K562 (cell line): ENCODE data around the gene NEK4.

Experiments
- ESRRA ChIP-seq: fragments of 450-650 bp; IDR thresholded peaks from 2 replicates; pipeline ENCODE4 v1.6.1; 2014; ENCODE audit warnings: low read depth, mild to moderate bottlenecking, moderate library complexity, borderline replicate concordance
- MEF2D ChIP-seq: conservative IDR thresholded peaks from 2 replicates; pipeline ENCODE4 v1.6.1; 2016; ENCODE audit warnings: low read depth, missing genetic modification characterization, missing compliant biosample characterization
- SMC3 ChIP-seq: conservative IDR thresholded peaks from 2 replicates; pipeline ENCODE4 v1.6.1; 2011; ENCODE audit warnings: low read depth, low read length, improper control_type of control experiment; ENCODE audit not compliant: insufficient read depth
- ZC3H4 ChIP-seq: sonication (generic); formaldehyde crosslinking; IDR thresholded peaks from 2 replicates; pipeline ENCODE4 v1.9.0; 2021; ENCODE audit warnings: missing genetic modification reagents, borderline replicate concordance
- TF ChIP-seq, protein P1 (sequence below): sonication (generic); formaldehyde crosslinking; IDR thresholded peaks from 2 replicates; pipeline ENCODE4 v1.8.1; 2022; ENCODE audit warnings: missing genetic modification reagents

DNA sequence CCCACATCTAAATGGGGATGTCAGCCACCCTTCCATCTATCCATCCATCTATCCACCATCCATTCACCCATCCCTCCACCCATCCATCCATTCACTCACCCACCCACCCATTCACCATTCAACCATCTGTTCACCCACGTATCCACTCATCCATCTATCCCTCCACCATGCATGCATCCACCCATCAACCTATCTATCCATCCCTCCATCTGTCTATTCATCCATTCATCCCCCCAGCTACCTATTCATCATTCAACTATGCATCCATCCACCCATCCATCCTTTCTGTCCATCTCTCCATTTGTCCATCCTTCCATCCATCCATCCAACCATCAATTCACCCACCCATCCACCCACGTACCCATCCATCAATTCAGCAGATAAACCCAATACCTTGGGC lies 38.4 kb upstream of the NEK4 start:
- TF ChIP-seq, protein P1, sequence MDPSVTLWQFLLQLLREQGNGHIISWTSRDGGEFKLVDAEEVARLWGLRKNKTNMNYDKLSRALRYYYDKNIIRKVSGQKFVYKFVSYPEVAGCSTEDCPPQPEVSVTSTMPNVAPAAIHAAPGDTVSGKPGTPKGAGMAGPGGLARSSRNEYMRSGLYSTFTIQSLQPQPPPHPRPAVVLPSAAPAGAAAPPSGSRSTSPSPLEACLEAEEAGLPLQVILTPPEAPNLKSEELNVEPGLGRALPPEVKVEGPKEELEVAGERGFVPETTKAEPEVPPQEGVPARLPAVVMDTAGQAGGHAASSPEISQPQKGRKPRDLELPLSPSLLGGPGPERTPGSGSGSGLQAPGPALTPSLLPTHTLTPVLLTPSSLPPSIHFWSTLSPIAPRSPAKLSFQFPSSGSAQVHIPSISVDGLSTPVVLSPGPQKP (CRISPR knock-in tag) = no peak
- no peak for TF ChIP-seq MEF2D (tag)
- no peak for TF ChIP-seq ESRRA
- no peak for TF ChIP-seq SMC3
- no peak for TF ChIP-seq ZC3H4
